GM18909 (cell line): ENCODE data around the gene NFE2L2.
"Not testable (repeated sequence)": the region's sequence is repeated elsewhere in the genome, so short reads cannot be mapped to it uniquely, and the experiment has no call there.

Experiments
- ATAC-seq: cut with Tn5 transposase; IDR thresholded peaks from one replicate; pipeline ENCODE4 v1.9.1; 2021; ENCODE audit warnings: mild to moderate bottlenecking; ENCODE audit not compliant: unreplicated experiment, poor library complexity

NFE2L2 gene

GRCh38 chr2:177211169-177211568 lies 53.4 kb downstream of the NFE2L2 start:
- ATAC-seq: no peak

- ATAC-seq: peak; percentile 57
Observed at GRCh38 chr2:177207101-177207500, 57.4 kb downstream of the NFE2L2 start.

- no peak for ATAC-seq
Observed at GRCh38 chr2:177204417-177204816, 60.1 kb downstream of the NFE2L2 start.

GRCh38 chr2:177201919-177202346 lies 62.6 kb downstream of the NFE2L2 start:
- no peak for ATAC-seq

GRCh38 chr2:177200419-177200818 lies 64.1 kb downstream of the NFE2L2 start:
- not testable (repeated sequence) for ATAC-seq

GRCh38 chr2:177195194-177195593 lies 69.3 kb downstream of the NFE2L2 start:
- no peak for ATAC-seq

- peak; percentile 50 for ATAC-seq
Observed at GRCh38 chr2:177193240-177193639, 71.3 kb downstream of the NFE2L2 start.

GRCh38 chr2:177192788-177193187 lies 71.7 kb downstream of the NFE2L2 start:
- no peak for ATAC-seq

- no peak for ATAC-seq
Observed at GRCh38 chr2:177190941-177191340, 73.6 kb downstream of the NFE2L2 start.

GRCh38 chr2:177188482-177189469 lies 75.8 kb downstream of the NFE2L2 start:
- no peak for ATAC-seq

- ATAC-seq: no peak
Observed at GRCh38 chr2:177187631-177188312, 76.8 kb downstream of the NFE2L2 start.

- ATAC-seq: not testable (repeated sequence)
Observed at GRCh38 chr2:177186038-177186437, 78.5 kb downstream of the NFE2L2 start.

- no peak for ATAC-seq
Observed at GRCh38 chr2:177184606-177185005, 79.9 kb downstream of the NFE2L2 start.

- no peak for ATAC-seq
Observed at GRCh38 chr2:177183860-177184259, 80.7 kb downstream of the NFE2L2 start.
